Caco-2 (cell line): ENCODE measurements around the gene SRGAP2. TPM values are rescaled to one million over a fixed set of nuclear protein-coding genes. Genes with fewer than 3 reads are reported as not detected.
A peak's percentile ranks its signal among the peaks of the same experiment; 100 is the strongest.
"Not testable (repeated sequence)": the region's sequence is repeated elsewhere in the genome, so short reads cannot be mapped to it uniquely, and the experiment has no call there.

Source experiments
- BruUV-seq: library from RNA; stranded (reverse); fragments of 400-500 nt; replicated peaks from 2 replicates; lab custom pipeline; 2021; lab: Mats Ljungman, UMichigan
- CTCF ChIA-PET: fragments of 300-600 bp; sonication (Branson Sonifier 250); formaldehyde crosslinking; loops from one replicate; lab custom pipeline; 2022; ENCODE audit warnings: antibody characterized with exemption; lab: Charles Lee
- POLR2A ChIA-PET: fragments of 300-600 bp; sonication (Branson Sonifier 250); formaldehyde crosslinking; loops from one replicate; lab custom pipeline; 2022; ENCODE audit warnings: antibody characterized with exemption; lab: Charles Lee
- DNase-seq, 2 experiments: peaks; one replicate each; pipeline versions ENCODE4 v3.0.0 to v3.0.0-alpha.2; 2020 to 2022
- H3K27me3 ChIP-seq: replicated peaks from 2 replicates; pipeline ENCODE4 v1.6.0; 2011; ENCODE audit warnings: low read length; ENCODE audit not compliant: control insufficient read depth, insufficient read depth
- H3K36me3 ChIP-seq: 2 replicates; pipeline ENCODE4 v1.5.1; 2011; ENCODE audit warnings: low read length; ENCODE audit not compliant: control insufficient read depth, insufficient read depth
- H3K4me1 ChIP-seq: fragments of 250-450 bp; sonication (Bioruptor Pico); 2 replicates; pipeline ENCODE4 v1.5.1; 2020; ENCODE audit warnings: mild to moderate bottlenecking
- H3K4me3 ChIP-seq: 2 replicates; pipeline ENCODE4 v1.5.1; 2011; ENCODE audit warnings: low read depth, mild to moderate bottlenecking, control low read depth, low read length
- H3K9me3 ChIP-seq: fragments of 250-450 bp; sonication (Bioruptor Pico); 2 replicates; pipeline ENCODE4 v1.5.1; 2020; ENCODE audit warnings: mild to moderate bottlenecking, moderate library complexity
- H3K27ac Mint-ChIP-seq: one replicate; pipeline ENCODE4 v1.8.0; 2022; ENCODE audit warnings: mixed read lengths; ENCODE audit not compliant: unreplicated experiment
- H3K27me3 Mint-ChIP-seq: one replicate; pipeline ENCODE4 v1.8.0; 2022; ENCODE audit warnings: mixed read lengths; ENCODE audit not compliant: insufficient read depth, unreplicated experiment
- H3K36me3 Mint-ChIP-seq: one replicate; pipeline ENCODE4 v1.8.0; 2022; ENCODE audit warnings: mild to moderate bottlenecking, mixed read lengths; ENCODE audit not compliant: insufficient read depth, unreplicated experiment
- H3K4me1 Mint-ChIP-seq: one replicate; pipeline ENCODE4 v1.8.0; 2022; ENCODE audit warnings: low read depth, mixed read lengths; ENCODE audit not compliant: unreplicated experiment
- H3K4me3 Mint-ChIP-seq: one replicate; pipeline ENCODE4 v1.8.0; 2022; ENCODE audit warnings: mild to moderate bottlenecking, moderate library complexity, mixed read lengths; ENCODE audit not compliant: unreplicated experiment
- H3K9me3 Mint-ChIP-seq: one replicate; pipeline ENCODE4 v1.8.0; 2022; ENCODE audit warnings: mixed read lengths; ENCODE audit not compliant: unreplicated experiment
- intact Hi-C: fragments of 100-400 bp; cut with micrococcal nuclease; formaldehyde crosslinking; loops from one replicate; pipeline ENCODE4 v1.10.0; 2022; ENCODE audit not compliant: unreplicated experiment
- total RNA-seq: library from RNA; stranded (reverse); gene quantifications from 2 replicates; pipeline ENCODE4 v1.2.3, GENCODE V29; 2022
- TF ChIP-seq, protein P1 (sequence below), 2 experiments: fragments of 200-600 bp in 1 of 2; IDR thresholded peaks; 1 replicate in 1 of 2; 2 replicates in 1 of 2; pipeline versions ENCODE4 v1.5.1 to v1.8.0; 2011 to 2022; ENCODE audit warnings: antibody characterized with exemption in 1 of 2, control low read depth in 1 of 2, inconsistent platforms in 1 of 2, low read depth in 1 of 2, low read length in 1 of 2, mild to moderate bottlenecking in 1 of 2, moderate library complexity in 1 of 2; ENCODE audit not compliant: insufficient read depth in 1 of 2, severe bottlenecking in 1 of 2, unreplicated experiment in 1 of 2

Gene SRGAP2
- total RNA-seq, 1 experiment from 2014 or later, result 23.7 TPM

DNA sequence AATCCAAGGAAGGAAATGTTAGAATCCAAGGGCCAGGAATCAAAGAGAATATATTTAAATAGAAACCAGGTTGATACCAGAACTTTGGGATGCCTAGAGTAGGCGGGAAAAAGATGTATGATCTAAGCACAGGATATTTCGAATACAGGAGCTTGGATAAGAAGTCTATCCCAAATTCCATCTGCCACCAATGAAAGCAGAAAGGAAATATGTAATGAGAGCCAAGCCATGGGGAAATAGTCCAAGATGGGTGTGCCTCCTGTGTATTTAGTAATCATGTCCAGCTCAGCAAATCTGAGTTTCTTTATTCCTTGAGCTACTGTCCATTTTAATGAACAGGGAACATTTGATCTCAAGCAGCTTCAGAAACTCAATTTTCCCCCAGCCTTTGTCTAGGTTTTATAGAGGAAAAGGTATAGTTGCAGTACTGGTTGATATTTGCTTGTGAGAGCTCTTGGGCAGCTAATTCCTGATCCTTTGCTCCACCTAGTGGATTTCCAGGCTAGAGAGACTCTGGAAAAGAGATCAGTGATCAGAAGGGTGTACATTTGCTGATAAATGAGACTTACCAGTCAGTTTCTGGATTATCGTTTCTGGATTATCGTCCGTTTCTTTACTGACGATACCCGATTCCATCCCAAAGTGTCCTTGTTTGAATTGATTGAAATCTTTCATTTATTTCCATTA is 29.0 kb upstream of the SRGAP2 start:
- H3K4me3 Mint-ChIP-seq, H3K9me3 Mint-ChIP-seq, H3K27me3 ChIP-seq, H3K36me3 ChIP-seq, POLR2A ChIA-PET, H3K4me1 Mint-ChIP-seq, intact Hi-C loops, H3K36me3 Mint-ChIP-seq, H3K27ac Mint-ChIP-seq, BruUV-seq, H3K4me3 ChIP-seq, H3K9me3 ChIP-seq, H3K4me1 ChIP-seq, CTCF ChIA-PET, H3K27me3 Mint-ChIP-seq: not testable (repeated sequence)
- DNase-seq, result peak; percentile 26 to 29
- TF ChIP-seq, protein P1, sequence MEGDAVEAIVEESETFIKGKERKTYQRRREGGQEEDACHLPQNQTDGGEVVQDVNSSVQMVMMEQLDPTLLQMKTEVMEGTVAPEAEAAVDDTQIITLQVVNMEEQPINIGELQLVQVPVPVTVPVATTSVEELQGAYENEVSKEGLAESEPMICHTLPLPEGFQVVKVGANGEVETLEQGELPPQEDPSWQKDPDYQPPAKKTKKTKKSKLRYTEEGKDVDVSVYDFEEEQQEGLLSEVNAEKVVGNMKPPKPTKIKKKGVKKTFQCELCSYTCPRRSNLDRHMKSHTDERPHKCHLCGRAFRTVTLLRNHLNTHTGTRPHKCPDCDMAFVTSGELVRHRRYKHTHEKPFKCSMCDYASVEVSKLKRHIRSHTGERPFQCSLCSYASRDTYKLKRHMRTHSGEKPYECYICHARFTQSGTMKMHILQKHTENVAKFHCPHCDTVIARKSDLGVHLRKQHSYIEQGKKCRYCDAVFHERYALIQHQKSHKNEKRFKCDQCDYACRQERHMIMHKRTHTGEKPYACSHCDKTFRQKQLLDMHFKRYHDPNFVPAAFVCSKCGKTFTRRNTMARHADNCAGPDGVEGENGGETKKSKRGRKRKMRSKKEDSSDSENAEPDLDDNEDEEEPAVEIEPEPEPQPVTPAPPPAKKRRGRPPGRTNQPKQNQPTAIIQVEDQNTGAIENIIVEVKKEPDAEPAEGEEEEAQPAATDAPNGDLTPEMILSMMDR (IDR thresholded peaks at IDR 0.05; ENCODE audit: insufficient read depth in 1 of 2, low read depth in 1 of 2, low read length in 1 of 2, severe bottlenecking in 1 of 2, unreplicated experiment in 1 of 2), result peak in 1 of 2 experiments; percentile 29

DNA sequence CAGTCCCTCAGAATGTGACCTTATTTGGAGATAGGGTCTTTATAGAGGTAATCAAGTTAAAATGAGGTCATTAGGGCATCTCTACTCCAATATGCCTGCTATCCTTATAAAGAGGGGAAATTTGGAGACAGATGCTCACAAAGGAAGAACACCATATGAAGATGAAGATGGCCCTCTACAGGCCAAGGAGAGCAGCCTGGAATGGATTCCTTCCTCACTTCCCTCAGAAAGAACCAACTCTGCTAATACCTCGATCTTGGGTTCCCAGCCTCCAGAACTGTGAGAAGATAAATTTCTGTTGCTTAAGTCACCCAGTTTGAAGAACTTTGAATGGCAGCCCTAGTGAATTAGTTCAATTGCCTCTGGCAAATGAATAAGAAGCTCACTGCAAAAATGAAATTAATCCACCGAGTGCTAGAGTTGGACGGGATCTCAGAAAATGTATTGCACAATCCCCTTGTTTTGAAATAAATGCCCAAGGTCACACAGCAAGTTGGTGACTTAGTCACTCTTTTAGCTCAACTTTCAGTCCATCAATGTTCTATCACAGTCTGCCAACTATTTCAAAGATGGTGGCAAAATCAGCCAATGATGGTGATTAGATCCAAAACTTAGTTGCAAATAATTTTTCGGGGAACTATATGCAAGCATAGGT is 27.8 kb upstream of the SRGAP2 start:
- H3K9me3 ChIP-seq, H3K27ac Mint-ChIP-seq, CTCF ChIA-PET, H3K4me3 ChIP-seq, POLR2A ChIA-PET, H3K9me3 Mint-ChIP-seq, H3K4me1 Mint-ChIP-seq, H3K36me3 Mint-ChIP-seq, H3K36me3 ChIP-seq, DNase-seq, H3K27me3 Mint-ChIP-seq, BruUV-seq, intact Hi-C loops, H3K4me3 Mint-ChIP-seq, H3K4me1 ChIP-seq, H3K27me3 ChIP-seq: not testable (repeated sequence)

DNA sequence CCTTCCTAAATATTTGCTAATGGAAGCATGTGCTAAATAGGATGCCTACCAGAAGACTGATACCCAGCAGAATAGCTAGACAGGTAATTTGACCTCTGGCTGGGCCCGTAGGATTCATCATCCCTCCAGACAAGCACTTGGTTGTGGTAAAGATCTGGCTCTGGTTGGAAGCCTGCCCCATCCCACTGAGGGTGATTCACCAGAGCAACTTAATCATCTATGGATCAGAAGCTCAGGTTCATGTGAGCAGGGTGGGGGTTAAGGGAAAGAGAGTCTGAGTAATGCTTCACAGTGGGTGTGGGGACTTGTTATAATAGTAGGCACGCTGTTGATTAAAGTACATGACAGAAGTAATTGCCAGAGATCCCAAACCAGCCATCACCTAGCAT is 27.2 kb upstream of the SRGAP2 start:
- intact Hi-C loops, POLR2A ChIA-PET, H3K36me3 Mint-ChIP-seq, H3K4me1 ChIP-seq, H3K9me3 Mint-ChIP-seq, H3K27ac Mint-ChIP-seq, H3K4me3 Mint-ChIP-seq, H3K4me1 Mint-ChIP-seq, H3K9me3 ChIP-seq, H3K4me3 ChIP-seq, CTCF ChIA-PET, H3K36me3 ChIP-seq, H3K27me3 ChIP-seq, BruUV-seq, H3K27me3 Mint-ChIP-seq, DNase-seq: not testable (repeated sequence)

DNA sequence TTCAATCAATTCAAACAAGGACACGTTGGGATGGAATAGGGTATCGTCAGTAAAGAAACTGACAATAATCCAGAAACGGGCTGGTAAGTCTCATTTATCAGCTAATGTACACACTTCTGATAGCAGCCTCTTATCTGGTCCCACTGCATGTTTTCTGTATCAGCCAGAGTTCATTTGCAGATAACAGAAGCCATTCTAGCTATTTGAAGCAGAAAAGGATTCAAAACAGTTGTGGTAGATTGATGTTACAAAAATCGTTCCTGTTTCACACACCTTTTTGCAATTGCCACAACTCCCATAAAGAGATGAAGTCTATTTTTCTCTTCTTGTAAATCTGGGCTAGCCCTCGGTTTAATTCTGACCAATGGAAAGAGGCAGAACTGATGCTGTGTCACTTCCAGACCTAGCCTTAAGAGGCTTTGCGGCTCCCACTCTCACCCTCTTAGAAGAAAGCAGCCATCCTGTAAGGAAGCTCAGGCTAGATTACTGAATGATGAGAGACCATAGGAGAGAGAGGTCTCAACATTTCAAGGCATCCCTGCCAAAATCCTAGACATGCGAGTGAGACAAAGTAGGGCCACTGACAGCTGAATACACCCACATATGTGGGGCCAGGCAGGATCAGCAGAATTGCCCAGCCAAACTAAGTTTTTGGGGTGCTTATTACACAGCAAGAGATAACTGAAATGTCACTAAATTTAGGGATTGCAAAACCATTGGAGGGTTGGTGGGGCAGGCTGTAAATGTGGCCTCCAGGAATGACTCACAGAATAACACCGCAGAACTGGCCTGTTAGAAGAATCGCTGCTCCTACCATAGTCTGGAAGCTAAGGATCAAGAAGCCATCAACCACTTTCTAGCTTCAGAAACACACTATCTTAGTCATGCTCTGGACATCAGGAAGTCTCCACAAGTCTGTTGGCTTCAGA is 25.0 kb upstream of the SRGAP2 start:
- H3K27ac Mint-ChIP-seq, H3K4me1 ChIP-seq, H3K9me3 ChIP-seq, POLR2A ChIA-PET, intact Hi-C loops, CTCF ChIA-PET, BruUV-seq, H3K4me1 Mint-ChIP-seq, H3K36me3 Mint-ChIP-seq, H3K27me3 Mint-ChIP-seq, H3K27me3 ChIP-seq, H3K4me3 ChIP-seq, H3K9me3 Mint-ChIP-seq, H3K4me3 Mint-ChIP-seq, H3K36me3 ChIP-seq: not testable (repeated sequence)
- peak in 1 of 2 experiments; percentile 19 for DNase-seq

DNA sequence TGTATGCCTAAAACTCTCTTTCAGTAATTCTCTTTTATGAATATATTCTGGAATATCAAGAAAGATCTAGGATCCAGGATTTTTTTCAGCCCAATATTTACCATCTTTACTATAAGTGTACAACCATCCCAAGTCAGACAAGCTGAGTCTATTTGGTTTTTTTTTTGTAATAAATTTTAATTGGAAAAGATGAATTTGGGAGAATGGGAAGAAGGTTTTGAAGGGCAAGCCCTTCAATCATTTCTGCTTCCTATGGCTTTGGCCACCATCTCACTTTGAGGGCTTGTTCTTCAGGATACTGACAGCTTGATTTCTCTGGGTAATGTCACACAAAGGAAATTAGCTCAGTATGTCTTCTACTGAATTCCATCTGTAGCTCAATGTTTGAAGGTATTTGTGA is 23.7 kb upstream of the SRGAP2 start:
- H3K27me3 ChIP-seq, H3K4me1 Mint-ChIP-seq, H3K27me3 Mint-ChIP-seq, H3K4me3 ChIP-seq, H3K4me3 Mint-ChIP-seq, DNase-seq, H3K36me3 ChIP-seq, H3K27ac Mint-ChIP-seq, H3K9me3 ChIP-seq, CTCF ChIA-PET, H3K36me3 Mint-ChIP-seq, H3K9me3 Mint-ChIP-seq, H3K4me1 ChIP-seq, POLR2A ChIA-PET, intact Hi-C loops, BruUV-seq: not testable (repeated sequence)
